Cerebellar cortex (tissue), 1 donor: Measurements from ENCODE around the gene OR6C3.
"Not testable (repeated sequence)": the region's sequence is repeated elsewhere in the genome, so short reads cannot be mapped to it uniquely, and the experiment has no call there.

ENCODE experiments used
- DNase-seq: peaks from one replicate; pipeline ENCODE4 v3.0.0-alpha.2; 2015; ENCODE audit warnings: low spot score

The OR6C3 gene

DNA sequence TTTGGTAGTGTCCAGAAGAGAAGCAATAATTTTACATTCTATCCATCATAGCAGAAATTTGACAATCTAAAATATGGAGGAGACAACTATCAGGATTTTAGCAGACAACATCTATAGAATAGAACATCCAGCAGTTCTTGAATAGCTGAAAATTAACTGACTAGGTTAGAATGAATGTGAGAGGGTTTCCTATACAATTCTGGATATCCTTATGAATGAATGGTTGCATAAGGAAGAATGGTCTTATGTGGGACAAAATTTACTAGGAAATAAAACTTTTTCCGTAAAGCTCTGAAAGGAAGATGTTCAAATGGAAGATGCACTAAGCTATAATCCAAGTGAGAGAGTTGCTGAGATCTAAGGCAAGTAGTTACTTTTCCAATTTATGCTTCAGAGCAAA is at the start of gene OR6C3:
Gene OR6C3, plus strand, starts transcription at position 301 of the 400 bp plus-strand sequence. CDS start 955 bp downstream, outside the sequence.
- no peak for DNase-seq

DNA sequence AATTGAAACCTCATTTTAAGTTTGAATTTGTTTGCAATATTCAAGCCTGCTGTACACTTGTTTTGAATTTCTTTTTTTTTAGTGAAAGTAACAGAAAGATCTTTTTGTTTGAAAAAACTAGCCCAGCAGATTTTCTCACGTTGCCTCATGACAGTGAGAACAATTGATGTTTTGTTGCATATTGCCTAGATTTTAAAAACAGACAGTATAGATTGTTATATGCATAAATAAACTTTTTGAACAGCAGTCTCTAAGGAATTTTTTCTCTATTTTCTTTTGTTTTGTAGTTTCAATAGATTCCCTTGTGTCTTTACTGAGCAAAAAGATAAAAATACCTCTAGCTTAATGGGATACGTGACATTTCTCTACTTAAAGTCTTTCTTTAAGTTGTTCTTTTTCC is 49.6 kb upstream of the OR6C3 start:
- no peak for DNase-seq

DNA sequence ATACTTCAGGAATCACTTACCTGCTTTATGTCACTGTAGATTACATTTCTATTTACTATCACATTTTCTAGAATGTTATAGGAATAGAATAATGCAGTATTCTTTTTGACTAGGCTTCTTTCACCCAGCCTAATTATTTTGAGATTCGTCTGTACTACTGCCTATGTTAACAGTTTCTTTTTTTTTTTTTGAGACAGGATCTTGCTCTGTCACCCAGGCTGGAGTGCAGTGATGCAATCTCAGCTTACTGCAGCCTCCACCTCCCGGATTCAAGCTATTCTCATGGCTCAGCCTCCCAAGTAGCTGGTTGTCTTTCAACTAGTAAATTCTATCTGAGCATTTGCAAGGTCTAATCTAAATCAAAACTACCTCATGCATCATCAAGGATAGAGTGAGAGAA is 40.5 kb upstream of the OR6C3 start:
- no peak for DNase-seq

DNA sequence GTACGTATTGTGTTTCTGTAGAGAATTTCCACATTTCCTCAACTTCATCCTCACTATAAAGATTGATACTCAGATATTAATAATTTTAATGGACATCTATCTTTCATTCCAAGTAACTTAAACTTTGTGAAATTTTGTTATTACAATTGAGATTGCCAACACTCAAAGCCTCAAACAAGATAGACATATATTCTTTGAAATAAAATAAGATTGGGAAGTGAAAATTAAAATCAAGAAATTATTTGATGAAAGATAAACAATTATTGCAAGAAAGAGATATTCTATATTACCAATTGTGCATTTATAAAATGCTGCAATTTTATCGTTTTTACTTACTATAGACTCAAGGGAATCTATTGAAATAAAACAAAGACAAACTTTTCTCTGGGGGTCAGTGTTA is 34.1 kb upstream of the OR6C3 start, which contains the start of gene OR6C6:
Gene OR6C6, minus strand, starts transcription at position 101 of the 400 bp plus-strand sequence. CDS start 1,337 bp downstream, outside the sequence.
- DNase-seq, result no peak

DNA sequence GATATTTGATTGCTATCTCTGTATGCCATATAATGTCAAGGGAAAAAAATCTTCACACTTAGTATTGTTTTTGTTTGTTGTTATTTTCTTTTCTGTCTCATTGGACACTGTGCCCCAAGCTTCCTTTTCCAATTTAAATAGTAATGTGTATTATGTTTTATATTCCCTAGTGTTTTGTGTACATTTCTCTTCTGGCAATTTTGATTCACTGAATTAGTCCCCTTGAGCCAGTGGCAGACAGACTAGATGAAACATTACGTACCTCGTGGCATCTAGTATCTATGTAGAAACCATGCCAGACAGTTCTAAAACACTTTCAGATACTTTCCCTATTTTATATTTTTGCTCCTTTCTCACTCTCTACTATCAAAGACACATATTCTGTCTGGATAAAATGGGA is 16.5 kb upstream of the OR6C3 start, which contains the start of gene OR6C1:
Gene OR6C1, plus strand, starts transcription at position 301 of the 400 bp plus-strand sequence. CDS start 6,257 bp downstream, outside the sequence.
- DNase-seq, result no peak

DNA sequence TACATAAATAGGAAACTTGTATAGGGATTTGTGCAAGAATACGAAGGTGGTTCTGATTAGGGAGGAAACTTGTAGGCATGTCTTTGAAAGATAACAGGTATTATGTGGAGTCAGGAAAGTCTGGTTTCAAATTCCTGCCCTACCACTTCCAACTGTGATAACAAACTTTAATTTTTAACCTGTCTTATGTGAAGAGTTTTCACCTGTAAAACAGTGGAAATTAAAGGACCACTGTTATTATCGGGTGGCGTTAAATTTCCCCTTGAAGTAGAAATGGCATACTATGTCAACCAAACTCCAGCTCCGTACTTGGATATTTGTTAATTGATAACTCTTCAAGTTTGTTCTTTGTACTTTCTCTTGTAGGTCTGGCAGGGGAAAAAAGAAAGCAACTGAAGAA is 10.3 kb upstream of the OR6C3 start:
- DNase-seq, result no peak

DNA sequence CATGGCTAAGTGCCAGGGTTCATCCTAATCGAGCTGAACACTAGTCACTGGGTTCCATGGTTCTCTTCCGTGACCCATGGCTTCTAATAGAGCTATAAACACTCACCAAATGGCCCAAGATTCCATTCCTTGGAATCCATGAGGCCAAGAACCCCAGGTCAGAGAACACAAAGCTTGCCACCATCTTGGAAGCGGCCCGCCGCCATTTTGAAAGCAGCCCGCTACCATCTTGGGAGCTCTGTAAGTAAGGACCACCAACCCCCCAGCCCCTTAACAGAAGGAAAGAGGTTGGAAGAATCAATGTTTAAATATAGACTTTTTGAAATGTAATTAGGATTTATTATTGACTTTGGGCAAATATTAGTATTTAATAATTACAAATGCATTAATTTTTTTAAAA is 4.7 kb upstream of the OR6C3 start:
- DNase-seq, result not testable (repeated sequence)

DNA sequence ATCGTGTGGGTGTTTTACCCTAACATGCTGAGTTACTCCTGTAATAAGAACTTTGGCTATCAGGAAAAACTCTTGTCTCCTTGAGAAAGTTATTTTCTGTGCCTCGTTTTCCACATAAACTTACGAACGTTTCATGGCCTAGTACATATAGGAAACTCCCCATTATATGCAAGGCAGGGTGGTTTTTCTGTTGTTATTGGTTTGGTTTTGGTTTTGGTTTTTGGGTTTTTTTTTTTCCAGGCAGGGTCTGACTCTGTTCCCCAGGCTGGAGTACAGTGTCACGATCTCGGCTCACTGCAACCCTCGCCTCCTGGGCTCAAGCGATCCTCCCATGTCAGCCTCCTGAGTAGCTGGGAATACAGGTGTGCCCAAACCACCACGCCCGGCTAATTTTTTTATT is 5.5 kb downstream of the OR6C3 start:
- no peak for DNase-seq

DNA sequence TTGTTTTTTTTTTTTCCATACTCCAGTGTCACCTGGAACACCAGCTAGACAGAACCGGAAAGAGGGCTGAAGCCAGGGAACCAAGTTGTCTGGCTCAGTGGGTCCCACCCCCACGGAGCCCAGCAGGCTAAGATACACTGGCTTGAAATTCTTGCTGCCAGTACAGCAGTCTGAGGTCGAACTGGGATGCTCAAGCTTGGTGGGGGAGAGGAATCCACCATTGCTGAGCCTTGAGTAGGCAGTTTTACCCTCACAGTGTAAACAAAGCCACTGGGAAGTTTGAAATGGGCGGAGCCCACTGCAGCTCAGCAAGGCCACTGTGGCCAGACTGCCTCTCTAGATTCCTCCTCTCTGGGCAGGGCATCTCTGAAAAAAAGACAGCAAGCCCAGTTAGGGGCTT is 24.8 kb downstream of the OR6C3 start:
- DNase-seq, result not testable (repeated sequence)

DNA sequence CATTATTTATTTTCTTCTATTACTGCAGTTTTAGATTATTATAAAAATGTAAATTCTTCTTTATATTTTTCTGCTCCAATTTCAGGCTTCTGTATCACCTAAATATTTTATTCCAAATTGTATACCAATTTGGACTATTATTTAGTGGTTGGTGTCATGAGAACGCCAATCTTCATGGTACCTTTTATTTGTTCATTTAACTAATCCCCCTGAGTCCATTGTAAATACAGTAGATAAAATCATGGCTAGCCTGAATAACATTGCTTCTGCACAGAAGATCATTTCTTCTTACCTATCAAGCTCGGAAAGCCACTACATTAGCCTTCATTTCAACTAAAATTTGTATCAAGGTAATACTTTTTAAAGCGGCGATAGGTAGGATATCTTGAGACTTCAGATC is 32.1 kb downstream of the OR6C3 start, which contains the start of gene OR6C75:
Gene OR6C75, plus strand, starts transcription at position 301 of the 400 bp plus-strand sequence. CDS start 2,136 bp downstream, outside the sequence.
- no peak for DNase-seq

DNA sequence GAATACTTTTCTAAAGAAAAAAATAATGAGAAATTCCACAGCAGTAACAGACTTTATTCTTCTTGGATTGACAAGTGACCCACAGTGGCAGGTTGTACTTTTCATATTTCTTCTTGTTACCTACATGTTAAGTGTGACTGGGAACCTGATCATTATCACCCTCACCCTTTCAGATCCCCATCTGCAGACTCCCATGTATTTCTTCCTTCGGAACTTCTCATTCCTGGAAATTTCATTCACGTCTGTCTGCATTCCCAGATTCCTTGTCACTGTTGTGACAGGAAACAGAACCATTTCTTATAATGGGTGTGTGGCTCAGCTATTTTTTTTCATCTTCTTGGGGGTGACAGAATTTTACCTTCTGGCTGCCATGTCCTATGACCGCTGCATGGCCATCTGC is 34.5 kb downstream of the OR6C3 start:
- DNase-seq, result no peak

DNA sequence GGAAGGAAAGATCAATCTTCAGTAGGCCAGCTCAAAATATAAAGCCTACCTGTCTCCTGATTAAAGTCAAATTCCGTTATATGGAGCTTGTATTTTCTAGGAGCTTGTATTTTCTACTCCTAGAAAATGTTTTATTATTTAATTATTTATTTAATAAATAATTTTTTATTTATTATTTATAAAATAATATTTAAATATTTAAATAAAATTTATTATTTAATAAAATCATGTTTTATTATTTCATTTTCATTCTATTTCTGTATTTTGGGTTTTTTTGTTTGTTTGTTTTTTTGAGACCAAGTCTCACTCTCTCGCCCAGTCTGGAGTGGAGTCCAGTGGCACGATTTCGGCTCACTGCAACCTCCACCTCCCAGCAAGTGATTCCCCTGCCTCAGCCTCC is 42.0 kb downstream of the OR6C3 start:
- no peak for DNase-seq
